PC-9 (cell line): ENCODE results near the gene GAS7. TPM values are rescaled to one million over a fixed set of nuclear protein-coding genes. Genes with fewer than 3 reads are reported as not detected.
A peak's percentile ranks its signal among the peaks of the same experiment; 100 is the strongest.

Experiments
- BruUV-seq: library from RNA; stranded (reverse); fragments of 400-500 nt; replicated peaks from 2 replicates; lab custom pipeline; 2021; lab: Mats Ljungman, UMichigan
- CTCF ChIA-PET: fragments of 300-600 bp; sonication (Branson Sonifier 250); formaldehyde crosslinking; loops from one replicate; lab custom pipeline; 2022; ENCODE audit warnings: antibody characterized with exemption; lab: Charles Lee
- POLR2A ChIA-PET: fragments of 300-600 bp; sonication (Branson Sonifier 250); formaldehyde crosslinking; loops from one replicate; lab custom pipeline; 2022; ENCODE audit warnings: antibody characterized with exemption; ENCODE audit not compliant: unreplicated experiment; lab: Charles Lee
- DNase-seq, 2 experiments: peaks; one replicate each; pipeline versions ENCODE4 v3.0.0 to v3.0.0-alpha.2; 2015 to 2022; ENCODE audit warnings: mixed read lengths in 1 of 2
- H2AFZ ChIP-seq: fragments of 200-600 bp; sonication (generic); 2 replicates; pipeline ENCODE4 v1.8.1; 2017; ENCODE audit warnings: antibody characterized with exemption
- H3F3A ChIP-seq: fragments of 200-600 bp; sonication (generic); 2 replicates; pipeline ENCODE4 v1.8.1; 2017; ENCODE audit warnings: antibody characterized with exemption, mild to moderate bottlenecking, low read depth; ENCODE audit not compliant: insufficient read depth
- H3K27ac ChIP-seq: fragments of 200-600 bp; sonication (generic); 2 replicates; pipeline ENCODE4 v1.6.1; 2016; ENCODE audit warnings: mixed run types
- H3K27me3 ChIP-seq: fragments of 200-600 bp; sonication (generic); 2 replicates; pipeline ENCODE4 v1.6.1; 2016; ENCODE audit warnings: low read depth, mixed run types; ENCODE audit not compliant: insufficient read depth
- H3K36me3 ChIP-seq: fragments of 200-600 bp; sonication (generic); 2 replicates; pipeline ENCODE4 v1.6.1; 2016; ENCODE audit warnings: low read depth, mixed run types
- H3K4me1 ChIP-seq: fragments of 200-600 bp; sonication (generic); replicated peaks from 2 replicates; pipeline ENCODE4 v1.6.1; 2016; ENCODE audit warnings: mixed run types; ENCODE audit not compliant: insufficient read depth
- H3K4me2 ChIP-seq: fragments of 200-600 bp; sonication (generic); 2 replicates; pipeline ENCODE4 v1.6.1; 2017; ENCODE audit warnings: mixed run types
- H3K4me3 ChIP-seq: fragments of 200-600 bp; sonication (generic); 2 replicates; pipeline ENCODE4 v1.6.1; 2016; ENCODE audit warnings: mixed run types
- H3K79me2 ChIP-seq: fragments of 200-600 bp; sonication (generic); 2 replicates; pipeline ENCODE4 v1.6.1; 2017; ENCODE audit warnings: low read depth, mixed run types
- H3K9me2 ChIP-seq: fragments of 200-600 bp; sonication (generic); 2 replicates; pipeline ENCODE4 v1.8.1; 2017; ENCODE audit warnings: mild to moderate bottlenecking; ENCODE audit not compliant: insufficient read depth
- H3K9me3 ChIP-seq: fragments of 200-600 bp; sonication (generic); 2 replicates; pipeline ENCODE4 v1.8.1; 2016; ENCODE audit warnings: low read depth; ENCODE audit not compliant: insufficient read depth
- H4K20me1 ChIP-seq: fragments of 200-600 bp; sonication (generic); 2 replicates; pipeline ENCODE4 v1.8.1; 2017; ENCODE audit not compliant: insufficient read depth
- EZH2 ChIP-seq: fragments of 200-600 bp; sonication (generic); IDR thresholded peaks from 2 replicates; pipeline ENCODE4 v1.8.0; 2017; ENCODE audit warnings: antibody characterized with exemption, low read depth
- intact Hi-C: fragments of 100-400 bp; cut with micrococcal nuclease; formaldehyde crosslinking; loops from one replicate; pipeline ENCODE4 v1.10.0; 2022; ENCODE audit not compliant: unreplicated experiment
- total RNA-seq: library from RNA; stranded (reverse); gene quantifications from 2 replicates; pipeline ENCODE4 v1.2.3, GENCODE V29; 2021
- TF ChIP-seq, protein P1 (sequence below): fragments of 200-600 bp; sonication (generic); conservative IDR thresholded peaks from 2 replicates; pipeline ENCODE4 v1.6.1; 2017; ENCODE audit warnings: mixed run types, antibody characterized with exemption, mild to moderate bottlenecking, moderate library complexity

Gene GAS7
- total RNA-seq, 1 experiment from 2014 or later, result not detected

DNA sequence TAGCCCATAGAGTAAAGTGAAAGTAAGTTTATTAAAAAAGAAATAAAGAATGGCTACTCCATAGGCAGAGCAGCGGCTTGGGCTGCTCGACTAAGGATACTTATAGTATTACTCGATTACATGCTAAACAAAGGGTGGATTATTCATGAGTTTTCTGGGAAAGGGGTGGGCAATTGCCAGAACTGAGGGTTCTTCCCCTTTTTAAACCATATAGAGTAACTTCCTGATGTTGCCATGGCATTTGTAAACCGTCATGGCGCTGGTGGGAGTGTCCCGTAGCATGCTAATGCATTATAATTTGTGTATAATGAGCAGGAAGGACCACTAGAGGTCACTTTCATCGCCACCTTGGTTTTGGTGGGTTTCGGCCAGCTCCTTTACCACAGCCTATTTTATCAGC, 13.3 kb upstream of the GAS7 start:
- BruUV-seq, result no TSS peak
- Histone ChIP-seq H3K4me3 (no peak overlapping the region), H3K27me3 (peaks cover 39% of the 10 kb centered on the region), H3K36me3 (no peaks in the 10 kb centered on the region), H3K79me2 (no peaks in the 10 kb centered on the region), H2AFZ (no peak overlapping the region), H4K20me1 (no peaks in the 10 kb centered on the region), H3K4me1 (no peaks in the 10 kb centered on the region), H3K27ac (no peak overlapping the region), H3K4me2 (no peak overlapping the region), H3F3A (no peaks in the 10 kb centered on the region), H3K9me2 (no peaks in the 10 kb centered on the region), H3K9me3 (no peaks in the 10 kb centered on the region)
- no peak for DNase-seq
- TF ChIP-seq, protein P1, sequence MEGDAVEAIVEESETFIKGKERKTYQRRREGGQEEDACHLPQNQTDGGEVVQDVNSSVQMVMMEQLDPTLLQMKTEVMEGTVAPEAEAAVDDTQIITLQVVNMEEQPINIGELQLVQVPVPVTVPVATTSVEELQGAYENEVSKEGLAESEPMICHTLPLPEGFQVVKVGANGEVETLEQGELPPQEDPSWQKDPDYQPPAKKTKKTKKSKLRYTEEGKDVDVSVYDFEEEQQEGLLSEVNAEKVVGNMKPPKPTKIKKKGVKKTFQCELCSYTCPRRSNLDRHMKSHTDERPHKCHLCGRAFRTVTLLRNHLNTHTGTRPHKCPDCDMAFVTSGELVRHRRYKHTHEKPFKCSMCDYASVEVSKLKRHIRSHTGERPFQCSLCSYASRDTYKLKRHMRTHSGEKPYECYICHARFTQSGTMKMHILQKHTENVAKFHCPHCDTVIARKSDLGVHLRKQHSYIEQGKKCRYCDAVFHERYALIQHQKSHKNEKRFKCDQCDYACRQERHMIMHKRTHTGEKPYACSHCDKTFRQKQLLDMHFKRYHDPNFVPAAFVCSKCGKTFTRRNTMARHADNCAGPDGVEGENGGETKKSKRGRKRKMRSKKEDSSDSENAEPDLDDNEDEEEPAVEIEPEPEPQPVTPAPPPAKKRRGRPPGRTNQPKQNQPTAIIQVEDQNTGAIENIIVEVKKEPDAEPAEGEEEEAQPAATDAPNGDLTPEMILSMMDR, result no peak
- TF ChIP-seq EZH2, result no peak
- POLR2A ChIA-PET, result no interaction called here
- intact Hi-C loops, result no loop called here
- CTCF ChIA-PET, result no interaction called here

DNA sequence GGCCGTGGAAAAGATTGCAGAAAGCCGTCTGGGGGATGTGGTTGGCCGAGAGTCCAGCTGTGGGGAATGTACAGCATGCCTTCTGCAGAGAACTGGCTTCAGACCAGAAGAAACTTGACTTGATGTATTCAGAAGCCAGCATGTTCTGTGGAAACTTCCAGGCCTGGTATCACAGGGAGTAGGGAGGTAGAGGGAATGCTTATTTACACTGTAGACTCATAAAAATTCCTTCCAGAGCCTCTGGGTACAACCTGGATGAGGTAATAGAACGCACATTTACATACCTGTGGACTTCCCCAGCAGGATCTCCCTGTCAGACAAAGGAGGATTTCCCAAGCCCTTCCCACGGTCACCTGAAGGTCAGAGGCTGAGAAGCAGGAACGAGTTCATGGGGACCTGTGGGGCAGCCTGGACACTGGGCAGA, 11.8 kb upstream of the GAS7 start:
- Histone ChIP-seq H2AFZ (no peak overlapping the region), H3K4me1 (no peaks in the 10 kb centered on the region), H3K4me2 (no peak overlapping the region), H3K27ac (no peak overlapping the region), H3K36me3 (no peaks in the 10 kb centered on the region), H4K20me1 (no peaks in the 10 kb centered on the region), H3K9me3 (no peaks in the 10 kb centered on the region), H3F3A (no peaks in the 10 kb centered on the region), H3K27me3 (peaks cover 39% of the 10 kb centered on the region), H3K9me2 (no peaks in the 10 kb centered on the region), H3K4me3 (no peak overlapping the region), H3K79me2 (no peaks in the 10 kb centered on the region)
- peak in 1 of 2 experiments; percentile 39 for DNase-seq
- ChIA-PET CTCF (no interaction called here), POLR2A (no interaction called here)
- intact Hi-C loops, result no loop called here
- TF ChIP-seq, protein P1, result no peak
- TF ChIP-seq EZH2, result no peak
- BruUV-seq, result no TSS peak

DNA sequence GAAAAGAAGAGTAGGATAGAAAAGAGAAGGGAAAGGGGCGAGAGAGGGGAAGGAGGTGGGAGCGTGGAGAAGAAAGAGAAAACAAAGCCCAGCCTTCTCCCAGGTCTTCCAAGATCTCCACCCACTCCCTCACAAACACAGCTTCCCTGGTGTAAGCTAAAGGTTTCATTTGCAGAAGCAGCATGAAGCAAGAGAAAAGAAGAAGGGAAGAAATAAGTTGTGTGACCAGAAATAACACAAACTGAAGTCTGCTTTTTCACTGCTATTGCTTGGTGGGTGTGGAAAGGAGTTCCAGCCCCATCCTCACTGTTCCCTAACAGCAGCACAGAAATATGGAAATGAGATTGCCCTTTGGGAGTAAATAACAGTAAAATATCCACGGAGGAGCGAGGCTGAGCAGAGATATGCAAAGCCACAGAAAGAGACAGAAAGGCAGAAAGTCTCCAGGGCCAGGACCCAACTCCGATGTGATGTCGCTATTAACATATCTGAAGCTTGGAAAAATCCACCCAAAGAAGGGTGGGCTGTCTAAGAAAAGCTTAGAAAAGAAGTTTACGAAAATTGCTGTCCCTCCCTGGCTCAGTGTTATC, 10.3 kb upstream of the GAS7 start:
- Histone ChIP-seq H2AFZ (no peak overlapping the region), H4K20me1 (no peaks in the 10 kb centered on the region), H3K27me3 (peaks cover 39% of the 10 kb centered on the region), H3K27ac (no peak overlapping the region), H3K36me3 (no peaks in the 10 kb centered on the region), H3K9me2 (no peaks in the 10 kb centered on the region), H3K9me3 (no peaks in the 10 kb centered on the region), H3K4me3 (no peak overlapping the region), H3K79me2 (no peaks in the 10 kb centered on the region), H3K4me1 (no peaks in the 10 kb centered on the region), H3K4me2 (no peak overlapping the region), H3F3A (no peaks in the 10 kb centered on the region)
- CTCF ChIA-PET, result no interaction called here
- no peak for DNase-seq
- TF ChIP-seq EZH2, result no peak
- TF ChIP-seq, protein P1, result no peak
- POLR2A ChIA-PET, result no interaction called here
- no TSS peak for BruUV-seq
- intact Hi-C loops, result no loop called here
